NCI-H1694 (cell line): ENCODE data around the gene FAM107A.
A peak's percentile ranks its signal among the peaks of the same experiment; 100 is the strongest.

Source experiments
- DNase-seq: peaks from one replicate; lab custom pipeline; 2025; lab: John Stamatoyannopoulos, UW

Gene FAM107A

GRCh38 chr3:58577269-58577821 lies at the start of gene FAM107A:
TSS of gene FAM107A (minus strand) at chr3:58577391. CDS start at chr3:58569860, 7,531 bp downstream.
- DNase-seq: no peak

- no peak for DNase-seq
Measured at GRCh38 chr3:58625196-58625824, 48.1 kb upstream of the FAM107A start.

GRCh38 chr3:58624550-58624949 lies 47.4 kb upstream of the FAM107A start:
- no peak for DNase-seq

- no peak for DNase-seq
Measured at GRCh38 chr3:58623961-58624360, 46.8 kb upstream of the FAM107A start.

- no peak for DNase-seq
Measured at GRCh38 chr3:58623478-58623877, 46.3 kb upstream of the FAM107A start.

GRCh38 chr3:58622892-58623291 lies 45.7 kb upstream of the FAM107A start:
- no peak for DNase-seq

GRCh38 chr3:58622436-58622835 lies 45.2 kb upstream of the FAM107A start:
- no peak for DNase-seq

GRCh38 chr3:58621086-58621830 lies 44.1 kb upstream of the FAM107A start:
- no peak for DNase-seq

GRCh38 chr3:58620421-58620820 lies 43.2 kb upstream of the FAM107A start:
- DNase-seq: no peak

GRCh38 chr3:58617338-58617761 lies 40.2 kb upstream of the FAM107A start:
- no peak for DNase-seq

- no peak for DNase-seq
Measured at GRCh38 chr3:58613236-58614132, 36.3 kb upstream of the FAM107A start.

GRCh38 chr3:58612830-58613229 lies 35.6 kb upstream of the FAM107A start:
- DNase-seq: no peak

GRCh38 chr3:58609990-58610389 lies 32.8 kb upstream of the FAM107A start:
- DNase-seq: no peak

- DNase-seq: peak; percentile 8
Measured at GRCh38 chr3:58608648-58609047, 31.5 kb upstream of the FAM107A start.

GRCh38 chr3:58607816-58608215 lies 30.6 kb upstream of the FAM107A start:
- no peak for DNase-seq

- DNase-seq: no peak
Measured at GRCh38 chr3:58606693-58607092, 29.5 kb upstream of the FAM107A start.

GRCh38 chr3:58604031-58604430 lies 26.8 kb upstream of the FAM107A start:
- DNase-seq: no peak

- no peak for DNase-seq
Measured at GRCh38 chr3:58603606-58604005, 26.4 kb upstream of the FAM107A start.

- no peak for DNase-seq
Measured at GRCh38 chr3:58597770-58598310, 20.6 kb upstream of the FAM107A start.

GRCh38 chr3:58596834-58597518 lies 19.8 kb upstream of the FAM107A start:
- no peak for DNase-seq

GRCh38 chr3:58594117-58594516 lies 16.9 kb upstream of the FAM107A start:
- DNase-seq: no peak
